OCI-LY7 (cell line): ENCODE data around the gene ADAMTS2. TPM values are rescaled to one million over a fixed set of nuclear protein-coding genes. Genes with fewer than 3 reads are reported as not detected.

ENCODE experiments used
- BruUV-seq: library from RNA; stranded (reverse); fragments of 400-500 nt; replicated peaks from 2 replicates; lab custom pipeline; 2021; lab: Mats Ljungman, UMichigan
- CTCF ChIA-PET: fragments of 300-600 bp; sonication (Branson Sonifier 250); formaldehyde crosslinking; loops from one replicate; lab custom pipeline; 2022; ENCODE audit warnings: antibody characterized with exemption; ENCODE audit not compliant: unreplicated experiment; lab: Charles Lee
- POLR2A ChIA-PET: fragments of 300-600 bp; sonication (Branson Sonifier 250); formaldehyde crosslinking; loops from one replicate; lab custom pipeline; 2022; ENCODE audit warnings: antibody characterized with exemption; lab: Charles Lee
- DNase-seq: peaks from one replicate; pipeline ENCODE4 v3.0.0-alpha.2; 2015; ENCODE audit warnings: low spot score
- H2AFZ ChIP-seq: fragments of 200-600 bp; sonication (generic), shearing (Covaris generic); 2 replicates; pipeline ENCODE4 v1.6.1; 2014; ENCODE audit warnings: mild to moderate bottlenecking, antibody characterized with exemption, low read length, moderate library complexity
- H3K27ac ChIP-seq: fragments of 200-600 bp; sonication (generic); 2 replicates; pipeline ENCODE4 v1.5.1; 2014; ENCODE audit warnings: mixed run types, low read depth, mild to moderate bottlenecking, moderate library complexity, low read length, inconsistent platforms; ENCODE audit not compliant: poor library complexity, severe bottlenecking
- H3K36me3 ChIP-seq: fragments of 200-600 bp; sonication (generic); 2 replicates; pipeline ENCODE4 v1.6.1; 2014; ENCODE audit warnings: mild to moderate bottlenecking, antibody characterized with exemption, low read length, moderate library complexity, mixed read lengths; ENCODE audit not compliant: insufficient read depth
- H3K4me1 ChIP-seq: fragments of 200-600 bp; sonication (generic); 2 replicates; pipeline ENCODE4 v1.5.1; 2014; ENCODE audit warnings: mild to moderate bottlenecking, low read length; ENCODE audit not compliant: insufficient read depth, poor library complexity, severe bottlenecking
- H3K4me2 ChIP-seq: fragments of 200-600 bp; sonication (generic); 2 replicates; pipeline ENCODE4 v1.6.1; 2014; ENCODE audit warnings: mild to moderate bottlenecking, low read length
- H3K4me3 ChIP-seq: fragments of 200-600 bp; sonication (generic); 2 replicates; pipeline ENCODE4 v1.5.1; 2014; ENCODE audit warnings: mild to moderate bottlenecking, low read depth, low read length; ENCODE audit not compliant: poor library complexity, severe bottlenecking
- H3K79me2 ChIP-seq: fragments of 200-600 bp; sonication (generic); 2 replicates; pipeline ENCODE4 v1.6.1; 2016; ENCODE audit warnings: low read depth, mild to moderate bottlenecking, low read length, moderate library complexity, mixed read lengths; ENCODE audit not compliant: insufficient read depth
- H3K9me2 ChIP-seq: fragments of 200-600 bp; sonication (generic); 2 replicates; pipeline ENCODE4 v1.6.1; 2016; ENCODE audit warnings: mild to moderate bottlenecking, low read length, mixed read lengths; ENCODE audit not compliant: insufficient read depth
- H3K9me3 ChIP-seq: fragments of 200-600 bp; sonication (generic); 2 replicates; pipeline ENCODE4 v1.6.1; 2014; ENCODE audit warnings: mild to moderate bottlenecking, mixed run types, low read length, mixed read lengths
- H4K20me1 ChIP-seq: fragments of 200-600 bp; sonication (generic); 2 replicates; pipeline ENCODE4 v1.6.1; 2014; ENCODE audit warnings: mild to moderate bottlenecking, antibody characterized with exemption, low read length, moderate library complexity, mixed read lengths; ENCODE audit not compliant: insufficient read depth
- CTCF ChIP-seq: fragments of 200-600 bp; sonication (generic); conservative IDR thresholded peaks from 2 replicates; pipeline ENCODE4 v1.5.1; 2014; ENCODE audit warnings: mild to moderate bottlenecking, antibody characterized with exemption, low read length, moderate library complexity, mixed read lengths
- EZH2phosphoT487 ChIP-seq: fragments of 200-600 bp; sonication (generic); IDR thresholded peaks from 2 replicates; pipeline ENCODE4 v1.6.1; 2018; ENCODE audit warnings: low read depth, borderline replicate concordance, mild to moderate bottlenecking, mixed run types, antibody characterized with exemption, low read length, moderate library complexity, mixed read lengths
- intact Hi-C: fragments of 100-400 bp; cut with micrococcal nuclease; formaldehyde crosslinking; loops from one replicate; pipeline ENCODE4 v1.10.0; 2022; ENCODE audit not compliant: unreplicated experiment
- total RNA-seq, 2 experiments: library from RNA; depleted of rRNA in 1 of 2; stranded (reverse); fragments of >200 nt in 1 of 2; shearing (Covaris generic) in 1 of 2; gene quantifications; 2 replicates each; pipeline ENCODE4 v1.2.3, GENCODE V29; 2014 to 2022

The ADAMTS2 gene
- total RNA-seq, 2 experiments from 2014 or later: not detected

- H3K27ac ChIP-seq: no peak overlapping the region
- intact Hi-C loops: no loop called here
Measured at GRCh38 chr5:179273073-179273435, 72.2 kb downstream of the ADAMTS2 start.

GRCh38 chr5:179272326-179273072 lies 72.8 kb downstream of the ADAMTS2 start:
- Histone ChIP-seq H3K4me3 (no peak overlapping the region), H3K79me2 (no peaks in the 10 kb centered on the region), H3K9me2 (no peaks in the 10 kb centered on the region), H2AFZ (no peak overlapping the region), H3K4me2 (no peak overlapping the region), H4K20me1 (no peaks in the 10 kb centered on the region), H3K4me1 (no peaks in the 10 kb centered on the region), H3K36me3 (no peaks in the 10 kb centered on the region), H3K9me3 (no peaks in the 10 kb centered on the region), H3K27ac (no peak overlapping the region)
- intact Hi-C loops: no loop called here
- POLR2A ChIA-PET: no interaction called here
- TF ChIP-seq EZH2phosphoT487 (no peak), CTCF (no peak)
- CTCF ChIA-PET: no interaction called here
- no peak for DNase-seq
- no TSS peak for BruUV-seq

More at GRCh38 chr5:179273073-179273435, 72.2 kb downstream of the ADAMTS2 start:
- TF ChIP-seq EZH2phosphoT487: no peak
- DNase-seq: no peak
- no peak overlapping the region for H3K4me2 ChIP-seq
- BruUV-seq: no TSS peak
- no peaks in the 10 kb centered on the region for H3K79me2 ChIP-seq
- H3K9me2 ChIP-seq: no peaks in the 10 kb centered on the region
- POLR2A ChIA-PET: no interaction called here
- no peak overlapping the region for H2AFZ ChIP-seq
- no peak overlapping the region for H3K4me3 ChIP-seq
- no peaks in the 10 kb centered on the region for H3K4me1 ChIP-seq
- CTCF ChIA-PET: no interaction called here
- no peaks in the 10 kb centered on the region for H3K36me3 ChIP-seq
- H4K20me1 ChIP-seq: no peaks in the 10 kb centered on the region
- H3K9me3 ChIP-seq: no peaks in the 10 kb centered on the region

GRCh38 chr5:179271821-179272325 lies 73.4 kb downstream of the ADAMTS2 start:
- Histone ChIP-seq H3K4me2 (no peak overlapping the region), H2AFZ (no peak overlapping the region), H3K9me2 (no peaks in the 10 kb centered on the region), H3K9me3 (no peaks in the 10 kb centered on the region), H3K4me1 (no peaks in the 10 kb centered on the region), H3K4me3 (no peak overlapping the region), H4K20me1 (no peaks in the 10 kb centered on the region), H3K27ac (no peak overlapping the region), H3K36me3 (no peaks in the 10 kb centered on the region), H3K79me2 (no peaks in the 10 kb centered on the region)
- TF ChIP-seq CTCF: no peak
- TF ChIP-seq EZH2phosphoT487: no peak
- no peak for DNase-seq
- intact Hi-C loops: no loop called here
- ChIA-PET CTCF (no interaction called here), POLR2A (no interaction called here)
- no TSS peak for BruUV-seq
